CD4-positive, alpha-beta T cell treated with Interleukin-1 beta for 1 hour (primary cell): ENCODE results near the gene PRKAA1.
"Not testable (repeated sequence)": the region's sequence is repeated elsewhere in the genome, so short reads cannot be mapped to it uniquely, and the experiment has no call there.

Experiments used
- DNase-seq, 2 donors: peaks; one replicate each; pipeline ENCODE4 v3.0.0-alpha.2; 2020 to 2022

PRKAA1 gene

DNA sequence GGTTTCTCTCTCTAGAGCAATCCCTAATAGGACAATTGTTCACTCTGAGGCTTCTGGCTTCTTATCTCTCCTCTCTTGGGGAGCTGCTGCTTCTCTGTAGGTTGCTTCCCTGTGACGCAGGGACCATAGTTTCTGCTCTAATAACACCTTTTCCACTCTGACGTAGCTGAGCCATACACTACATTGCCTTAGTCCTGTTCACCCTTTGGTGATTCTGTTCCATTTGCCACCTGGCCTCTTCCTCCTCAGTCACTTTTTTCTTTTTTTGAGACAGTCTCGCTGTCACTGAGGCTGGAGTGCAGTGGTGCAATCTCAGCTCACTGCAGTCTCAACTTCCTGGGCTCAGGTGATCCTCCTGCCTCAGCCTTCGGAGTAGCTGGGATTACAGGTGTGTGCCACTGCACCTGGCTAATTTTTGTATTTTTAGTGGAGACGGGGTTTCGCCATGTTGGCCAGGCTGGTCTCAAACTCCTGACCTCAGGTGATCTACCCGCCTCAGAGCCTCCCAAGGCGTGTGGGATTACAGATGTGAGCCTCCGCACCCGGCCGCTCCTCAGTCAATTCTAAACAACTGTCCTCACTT is 27.4 kb upstream of the PRKAA1 start:
- not testable (repeated sequence) for DNase-seq

DNA sequence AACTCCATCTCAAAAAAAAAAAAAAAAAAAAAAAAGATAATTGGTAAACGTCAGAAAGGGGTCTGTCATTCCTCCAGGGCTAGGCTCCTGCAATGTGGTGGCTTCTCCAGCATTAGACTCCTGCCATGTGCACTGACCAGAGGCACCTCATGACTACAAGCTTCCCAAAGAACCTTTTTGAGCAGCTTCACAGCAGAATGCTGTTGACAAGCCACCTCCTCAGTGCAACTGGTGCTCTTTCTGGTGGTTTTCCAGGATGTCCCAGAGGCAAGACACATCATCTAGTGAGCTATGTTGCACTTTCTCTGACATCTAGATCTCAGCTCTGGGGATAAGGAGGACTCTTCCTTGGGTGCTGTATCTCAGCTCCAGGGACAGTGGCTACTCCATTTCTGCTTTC is 25.3 kb upstream of the PRKAA1 start:
- DNase-seq = no peak

DNA sequence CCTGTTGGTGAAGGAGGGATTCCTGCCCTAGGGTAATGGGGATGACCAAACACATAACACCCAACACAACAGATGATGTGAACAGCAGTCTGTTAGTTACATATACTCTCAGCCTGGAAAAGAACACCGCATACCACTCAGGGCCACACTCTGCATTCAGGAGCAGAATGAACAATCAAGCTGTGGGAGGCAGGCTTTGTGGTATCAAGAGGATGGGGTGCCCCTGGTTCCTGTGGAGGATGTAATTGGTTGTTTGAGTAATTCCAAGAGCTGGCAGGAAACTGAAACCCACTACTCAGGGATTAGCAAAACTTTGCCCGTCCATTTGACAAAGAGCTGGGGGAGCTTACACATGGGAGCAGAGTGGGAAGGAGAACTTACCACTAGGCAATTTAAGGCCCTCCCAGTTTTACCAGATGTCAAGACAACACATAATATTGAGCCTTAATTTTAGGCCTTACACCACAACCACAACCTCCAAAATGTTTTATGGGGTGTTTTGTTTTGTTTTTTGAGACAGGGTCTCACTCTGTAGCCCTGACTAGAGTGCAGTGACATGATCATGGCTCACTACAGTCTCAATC is 15.6 kb upstream of the PRKAA1 start:
- no peak for DNase-seq

DNA sequence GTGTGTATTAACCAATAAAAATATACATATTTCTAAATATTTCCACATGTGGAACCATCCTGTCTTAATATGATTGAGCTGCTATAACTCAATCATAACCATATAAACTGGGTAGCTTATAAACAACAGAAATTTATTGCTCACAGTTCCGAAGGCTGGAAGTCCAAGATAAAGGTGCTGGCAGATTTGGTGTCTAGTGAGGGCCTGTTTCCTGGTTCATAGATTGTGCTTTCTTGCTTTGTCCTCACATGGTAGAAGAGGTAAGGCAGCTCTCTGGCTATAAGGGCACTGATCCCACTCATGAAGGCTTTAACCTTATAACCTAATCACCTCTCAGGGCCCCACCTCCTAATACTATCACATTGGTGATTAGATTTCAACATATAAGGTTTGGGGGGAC is 14.0 kb upstream of the PRKAA1 start:
- DNase-seq = no peak

DNA sequence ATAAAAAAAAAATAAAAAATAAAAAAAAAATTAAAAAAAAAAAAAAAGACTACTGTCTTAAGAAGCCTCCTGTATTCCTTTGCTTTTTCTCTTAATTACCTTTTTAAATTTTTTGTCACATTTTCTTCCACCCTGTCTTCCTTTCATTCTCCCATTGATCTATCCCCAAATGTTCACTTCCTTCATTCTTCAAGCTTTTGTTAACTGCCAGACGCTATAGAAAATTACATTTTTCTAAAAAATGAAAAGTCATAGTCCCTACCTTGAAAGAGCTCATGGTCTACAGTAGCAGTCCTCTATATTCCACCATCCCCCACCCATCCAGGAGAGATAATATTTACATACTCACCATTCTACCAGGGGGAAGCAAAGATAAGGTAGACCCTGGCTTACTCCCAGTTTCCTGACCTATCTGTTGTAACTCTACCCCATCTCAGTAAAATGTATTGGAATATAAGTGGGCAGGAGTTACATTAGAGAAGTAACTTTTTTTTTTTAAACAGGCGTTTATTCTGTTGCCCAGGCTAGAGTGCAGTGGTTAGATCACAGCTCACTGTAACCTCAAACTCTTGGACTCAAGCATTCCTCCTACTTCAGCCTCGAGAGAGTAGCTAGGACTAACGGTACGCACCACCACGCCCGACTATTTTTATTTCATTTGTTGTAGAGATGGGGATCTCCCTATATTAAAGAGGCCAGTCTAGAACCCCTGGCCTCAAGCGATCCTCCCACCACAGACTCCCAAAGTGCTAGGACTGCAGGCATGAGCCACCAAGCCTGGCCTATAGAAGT is 3.8 kb upstream of the PRKAA1 start:
- DNase-seq = no peak

DNA sequence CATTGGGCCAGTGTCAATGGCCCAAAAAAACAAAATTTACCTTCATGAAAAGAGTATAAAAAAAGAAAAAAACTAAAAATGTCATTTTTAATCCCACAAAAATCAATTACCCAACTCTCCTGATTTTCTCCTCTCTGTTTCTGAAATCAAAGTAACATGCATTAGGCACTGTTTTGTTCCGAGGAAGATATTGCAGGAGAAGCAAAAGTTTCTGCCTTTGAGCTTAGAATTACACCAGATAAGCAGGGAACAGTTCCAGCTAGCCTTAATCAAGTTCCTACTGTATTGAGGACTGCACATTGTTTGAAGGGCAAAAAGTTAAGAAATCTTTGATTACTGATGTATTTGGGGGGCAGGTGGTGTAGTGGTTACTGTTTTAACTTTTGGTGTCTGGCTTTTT is 1.1 kb upstream of the PRKAA1 start:
- DNase-seq = no peak

DNA sequence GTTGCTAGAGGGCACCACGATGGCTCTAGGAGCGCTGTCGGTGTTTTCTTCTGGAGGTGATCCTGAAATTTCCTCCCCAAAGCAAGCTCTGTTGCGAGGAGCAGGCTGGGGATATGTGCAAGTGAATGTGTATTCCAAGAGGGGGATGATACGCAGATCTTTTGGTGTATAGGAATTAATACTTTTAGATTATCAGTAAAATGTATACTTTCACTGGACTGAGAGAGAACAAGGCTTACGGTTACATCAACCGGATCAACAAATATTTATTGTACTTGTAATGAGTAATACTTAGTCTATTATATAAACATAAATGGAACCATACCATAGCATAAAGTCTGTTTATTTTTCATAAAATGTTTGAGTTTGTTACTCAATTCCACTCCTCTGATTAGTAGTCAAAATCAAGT is 632 bp upstream of the PRKAA1 start:
- no peak for DNase-seq

DNA sequence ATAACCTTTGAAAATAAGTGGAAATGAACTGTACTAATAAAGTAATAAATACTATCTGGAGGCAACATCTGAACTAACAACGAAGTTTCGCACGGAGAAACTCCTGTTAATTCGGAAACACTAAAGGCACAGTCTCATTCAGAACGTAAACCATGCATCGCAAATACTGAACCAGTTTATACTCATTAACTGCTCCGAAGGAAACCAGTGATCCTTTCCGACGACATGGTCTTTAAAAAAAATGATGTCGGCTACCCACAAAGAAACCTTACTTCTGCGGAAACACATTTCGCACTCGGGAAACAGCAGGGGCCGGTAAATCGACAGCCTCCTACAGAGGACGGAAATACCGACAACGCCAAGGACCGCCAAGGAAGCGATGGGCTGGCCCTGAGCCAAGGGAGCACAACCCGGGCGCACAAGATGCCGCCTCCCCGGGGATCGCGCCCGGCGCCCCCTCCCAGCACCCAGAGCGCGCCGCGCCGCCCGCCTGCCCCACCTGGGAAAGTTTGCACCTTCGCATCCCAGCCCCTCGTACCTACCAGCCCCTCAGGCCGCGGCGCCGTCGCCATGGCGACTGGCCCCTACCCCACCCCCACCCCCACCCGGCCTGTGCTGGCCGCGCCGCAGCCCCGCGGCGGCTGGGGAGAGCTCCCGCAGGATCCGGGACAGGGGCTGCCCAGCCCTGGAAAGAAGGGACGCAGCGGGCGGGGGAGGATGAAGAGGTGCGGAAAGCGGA is 732 bp downstream of the PRKAA1 start:
- DNase-seq = peak; percentile 71 to 81

DNA sequence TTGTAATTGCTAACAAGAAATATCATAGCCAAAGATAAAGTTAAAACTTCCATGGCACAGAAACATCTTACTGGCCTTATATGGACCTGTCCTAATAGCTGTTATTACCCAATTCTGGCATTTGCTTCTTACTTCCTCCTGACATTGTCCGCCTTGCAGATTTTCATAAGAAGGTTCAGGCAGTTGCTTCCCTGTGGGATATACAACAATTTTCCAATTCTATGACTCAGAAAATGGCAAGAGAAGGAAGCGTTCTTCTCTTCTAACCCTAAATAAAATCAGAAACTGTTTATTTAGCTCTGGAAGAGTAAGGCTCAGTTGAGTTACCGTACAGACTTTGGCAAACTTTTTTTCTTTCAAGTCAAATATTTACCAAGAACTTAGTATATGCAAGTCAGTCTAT is 1.7 kb downstream of the PRKAA1 start:
- DNase-seq = no peak

DNA sequence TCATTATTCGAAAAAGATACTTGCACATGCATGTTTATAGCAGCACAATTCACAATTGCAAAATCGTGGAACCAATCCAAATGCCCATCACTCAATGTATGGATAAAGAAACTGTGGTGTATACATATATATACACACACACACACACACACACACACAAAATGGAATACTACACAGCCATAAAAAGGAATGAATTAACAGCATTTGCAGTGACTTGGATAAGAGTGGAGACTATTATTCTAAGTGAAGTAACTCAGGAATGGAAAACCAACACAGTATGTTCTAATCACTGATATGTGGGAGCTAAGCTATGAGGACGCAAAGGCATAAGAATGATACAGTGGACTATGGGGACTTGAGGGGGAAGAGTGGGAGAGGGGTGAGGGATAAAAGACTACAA is 3.3 kb downstream of the PRKAA1 start:
- not testable (repeated sequence) for DNase-seq

DNA sequence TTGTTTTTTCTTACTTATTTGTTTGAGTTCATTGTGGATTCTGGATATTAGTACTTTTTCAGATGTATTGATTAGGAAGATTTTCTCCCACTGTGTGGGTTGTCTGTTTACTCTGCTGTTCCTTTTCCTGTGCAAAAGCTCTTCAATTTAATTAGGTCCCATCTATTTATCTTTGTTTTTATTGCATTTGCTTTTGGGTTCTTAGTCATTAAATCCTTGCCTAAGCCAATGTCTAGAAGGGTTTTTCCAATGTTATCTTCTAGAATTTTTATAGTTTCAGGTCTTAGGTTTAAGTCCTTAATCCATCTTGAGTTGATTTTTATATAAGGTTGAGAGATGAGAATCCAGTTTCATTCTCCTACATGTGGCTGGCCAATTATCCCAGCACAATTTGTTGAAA is 3.8 kb downstream of the PRKAA1 start:
- not testable (repeated sequence) for DNase-seq

DNA sequence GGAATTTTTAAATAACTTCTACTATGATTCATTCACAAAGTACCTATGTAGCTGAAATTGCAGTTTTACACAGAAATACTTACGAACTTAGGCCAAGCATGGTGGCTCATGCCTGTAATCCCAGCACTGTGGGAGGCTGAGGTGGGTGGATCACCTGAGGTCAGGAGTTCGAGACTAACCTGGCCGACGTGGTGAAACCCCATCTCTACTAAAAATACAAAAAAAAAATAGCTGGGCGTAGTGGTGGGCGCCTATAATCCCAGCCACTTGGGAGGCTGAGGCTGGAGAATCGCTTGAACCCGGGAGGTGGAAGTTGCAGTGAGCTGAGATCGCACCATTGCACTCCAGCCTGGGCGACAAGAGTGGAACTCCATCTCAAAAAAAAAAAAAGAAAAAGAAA is 5.5 kb downstream of the PRKAA1 start:
- not testable (repeated sequence) for DNase-seq

DNA sequence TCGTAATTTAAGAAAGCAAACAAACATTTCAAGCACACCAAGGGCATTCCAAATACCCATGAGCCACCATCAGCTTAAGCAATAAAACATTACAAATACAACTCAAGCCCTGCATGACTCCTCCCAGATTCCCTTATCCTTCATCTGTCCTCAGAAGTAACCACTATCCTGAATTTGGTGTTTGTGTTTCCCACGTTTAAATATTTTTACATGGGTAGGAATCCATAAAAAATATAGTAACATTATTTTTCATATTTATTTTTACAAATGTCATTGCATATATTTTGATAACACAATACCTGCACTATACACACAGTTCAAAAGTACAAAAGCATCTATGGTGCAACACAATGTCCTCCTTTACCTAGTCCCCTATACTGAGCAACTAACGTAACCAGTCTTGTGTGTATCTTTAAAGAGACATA is 6.4 kb downstream of the PRKAA1 start:
- DNase-seq = no peak

DNA sequence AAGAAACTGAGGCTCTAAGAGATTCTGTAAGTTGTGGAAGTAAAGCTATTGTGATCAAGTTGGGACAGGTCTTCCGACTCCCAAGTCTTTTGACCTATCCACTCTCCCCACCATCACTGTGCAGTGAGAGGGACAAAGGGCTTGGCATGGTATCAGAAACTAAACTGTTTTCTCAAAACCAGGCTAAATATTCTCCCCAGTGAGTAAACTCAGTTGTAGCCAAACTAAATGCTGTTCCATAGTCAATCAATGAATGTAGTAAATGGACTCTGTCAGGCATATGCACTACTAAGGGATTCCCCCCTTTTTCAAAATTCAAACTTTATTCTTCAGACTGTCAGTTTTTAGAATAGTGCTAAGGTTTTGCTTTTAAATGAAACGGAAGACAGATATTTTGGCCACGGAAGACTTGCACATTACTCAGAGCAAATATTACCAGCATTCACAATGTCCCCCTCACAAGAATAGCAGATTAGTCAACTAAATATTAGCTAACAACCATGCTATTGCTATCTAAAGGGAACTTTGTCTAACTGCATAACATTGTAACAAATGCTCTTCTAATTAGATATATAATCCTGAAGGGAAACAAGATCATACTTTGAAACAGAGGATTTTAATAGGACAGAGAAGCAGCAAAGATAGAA is 7.1 kb downstream of the PRKAA1 start:
- DNase-seq = no peak

DNA sequence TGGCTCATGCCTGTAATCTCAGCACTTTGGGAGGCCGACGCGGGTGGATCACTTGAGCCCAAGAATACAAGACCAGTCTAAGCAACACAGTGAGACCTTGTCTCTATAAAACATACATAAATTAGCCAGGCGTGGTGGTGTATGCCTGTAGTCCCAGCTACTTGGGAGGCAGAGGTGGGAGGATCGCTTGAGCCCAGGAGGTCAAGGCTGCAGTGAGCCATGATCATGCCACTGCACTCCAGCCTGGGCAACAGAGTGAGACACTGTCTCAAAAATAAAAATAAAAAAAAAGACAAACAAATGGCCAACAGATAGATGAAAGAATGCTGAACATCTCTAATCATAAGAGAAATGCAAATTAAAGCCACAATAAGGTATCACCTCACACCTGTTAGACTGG is 9.2 kb downstream of the PRKAA1 start:
- DNase-seq = not testable (repeated sequence)

DNA sequence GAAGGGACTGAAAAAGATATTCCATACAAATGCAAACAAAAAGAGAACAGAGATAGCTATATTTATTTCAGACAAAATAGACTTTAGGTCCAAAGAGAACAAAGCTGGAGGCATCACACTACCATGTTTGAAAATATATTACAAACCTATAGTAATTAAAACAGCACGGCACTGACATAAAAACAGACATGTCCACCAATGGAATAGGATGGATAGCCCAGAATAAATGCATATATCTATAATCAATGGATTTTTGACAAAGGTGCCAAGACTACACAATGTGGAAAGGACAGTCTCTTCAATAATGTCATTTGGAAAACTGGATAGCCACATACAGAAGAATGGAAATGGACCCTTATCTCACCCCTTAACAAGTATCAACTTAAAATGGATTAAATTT is 10.2 kb downstream of the PRKAA1 start:
- no peak for DNase-seq

DNA sequence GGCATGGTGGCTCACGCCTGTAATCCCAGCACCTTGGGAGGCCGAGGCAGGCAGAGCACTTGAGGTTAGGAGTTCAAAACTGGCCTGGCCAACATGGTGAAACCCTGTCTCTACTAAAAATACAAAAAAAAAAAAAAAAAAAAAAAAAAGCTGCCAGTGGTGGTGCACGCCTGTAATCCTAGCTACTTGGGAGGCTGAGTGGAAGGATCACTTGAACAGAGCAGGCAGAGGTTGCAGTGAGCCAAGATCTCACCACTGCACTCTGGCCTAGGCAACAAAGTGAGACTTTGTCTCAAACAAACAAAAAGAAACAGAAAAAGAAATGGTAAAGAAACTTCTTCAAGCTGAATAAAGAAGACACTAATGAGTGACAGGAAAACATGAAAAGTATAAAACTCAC is 11.5 kb downstream of the PRKAA1 start:
- DNase-seq = not testable (repeated sequence)

DNA sequence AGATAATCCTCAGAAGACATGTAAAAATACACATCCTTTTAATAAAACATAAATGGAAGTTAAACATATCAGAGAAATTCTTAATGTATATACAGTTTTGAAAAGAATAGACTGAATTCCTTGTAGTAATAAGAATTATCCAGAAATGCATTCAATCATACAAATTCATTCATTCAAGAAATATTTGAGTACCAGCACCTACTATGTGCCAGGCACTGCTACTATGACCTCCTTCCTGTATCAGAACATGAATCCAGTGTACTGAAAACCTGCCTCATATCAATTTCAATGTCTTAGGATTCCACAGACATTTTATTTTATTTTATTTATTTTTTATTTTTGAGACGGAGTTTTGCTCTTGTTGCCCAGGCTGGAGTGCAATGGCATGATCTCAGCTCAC is 13.3 kb downstream of the PRKAA1 start:
- DNase-seq = no peak

DNA sequence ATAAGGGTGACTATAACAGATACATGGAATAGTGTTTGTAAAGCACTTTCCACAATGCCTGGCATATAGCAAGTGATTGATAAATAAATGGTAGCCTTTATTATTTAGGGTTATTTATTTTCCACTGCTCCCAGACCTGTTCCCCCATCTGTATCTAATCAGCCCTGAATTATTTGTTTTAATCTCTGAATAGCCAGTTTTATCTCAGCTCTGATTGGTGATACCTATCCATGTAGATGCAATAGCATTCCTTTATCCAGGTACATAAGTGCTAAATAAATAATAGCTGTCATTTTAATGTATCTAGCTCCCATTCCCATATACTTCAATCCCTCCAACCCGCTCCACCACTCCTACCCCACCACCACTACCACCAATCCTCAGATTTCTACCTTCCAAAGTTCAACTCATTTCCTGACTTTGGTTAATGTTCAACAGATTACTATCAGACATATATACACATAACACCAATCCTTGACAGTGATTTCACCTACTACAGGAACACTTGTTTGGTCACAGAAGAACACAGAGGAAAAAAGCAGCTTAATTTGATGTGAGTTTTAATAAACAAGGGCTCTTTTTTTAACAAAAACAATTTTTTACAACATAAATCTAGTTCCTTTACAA is 14.0 kb downstream of the PRKAA1 start:
- DNase-seq = no peak

DNA sequence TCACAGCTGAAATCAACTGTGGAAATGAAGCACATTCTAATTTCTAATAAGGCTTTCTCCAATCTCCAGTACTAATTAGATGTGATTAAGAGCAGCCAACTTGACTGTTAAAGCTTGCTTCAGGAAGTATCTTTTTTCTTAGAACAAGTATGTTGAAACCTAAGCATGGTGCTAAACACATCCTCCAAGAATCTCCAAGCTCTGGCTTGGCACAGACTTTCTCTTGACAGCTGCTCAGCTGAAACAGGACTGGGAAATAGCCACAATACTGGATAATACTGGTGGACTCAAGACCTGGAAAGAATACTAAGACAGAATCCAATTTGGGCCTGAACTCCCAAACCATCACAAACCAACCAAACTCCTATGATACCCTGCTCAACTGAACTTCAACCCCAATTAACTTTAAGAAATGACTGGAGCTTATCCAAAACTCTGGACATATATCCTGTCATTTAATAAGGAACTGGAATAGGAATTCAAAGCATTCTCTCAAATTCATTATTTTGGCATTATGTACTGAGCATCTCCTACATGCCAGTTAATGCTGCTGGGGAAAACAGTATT is 16.2 kb downstream of the PRKAA1 start:
- no peak for DNase-seq

DNA sequence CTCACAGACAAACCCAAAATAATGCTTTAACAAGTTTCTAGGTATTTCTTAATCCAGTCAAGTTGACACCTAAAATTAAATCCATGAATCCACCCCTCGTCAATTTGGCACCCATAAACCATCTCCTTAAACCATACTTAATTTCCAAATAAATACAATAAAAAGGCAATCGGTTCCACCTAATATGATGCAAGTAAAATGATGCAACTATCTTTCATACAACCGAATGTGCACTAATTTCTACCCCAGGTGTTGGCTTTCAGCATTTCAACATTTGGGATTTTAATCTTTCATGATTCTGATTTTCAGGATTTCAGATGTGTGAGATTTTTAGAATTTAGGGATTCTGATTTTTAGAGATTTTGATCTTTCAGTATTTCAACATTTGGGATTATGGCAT is 17.3 kb downstream of the PRKAA1 start:
- no peak for DNase-seq

DNA sequence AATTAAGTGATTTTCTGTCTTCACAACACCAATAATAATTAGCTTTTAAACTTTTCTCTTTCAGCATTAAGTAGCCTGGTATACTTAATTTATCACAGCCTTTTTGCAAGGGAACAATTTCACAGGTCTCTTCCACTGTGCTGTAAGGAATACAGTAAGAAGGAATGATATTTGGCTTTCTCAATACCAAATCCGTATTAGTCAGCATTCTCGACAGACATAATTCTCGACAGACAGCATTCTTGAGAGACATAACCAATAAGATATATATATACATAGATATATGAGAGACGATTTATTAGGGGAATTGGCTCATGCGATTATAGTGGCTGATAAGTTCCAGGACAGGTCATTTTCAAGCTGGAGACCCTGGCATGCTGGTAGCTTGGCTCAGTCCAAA is 18.0 kb downstream of the PRKAA1 start:
- no peak for DNase-seq
